ENCODE data around the gene XPNPEP1.

- TF ChIP-seq POLR2A (IDR thresholded peaks at IDR 0.05; ENCODE audit: low read depth, low read length) (no peak), POU2F2 (IDR thresholded peaks at IDR 0.05; ENCODE audit: low read depth, low read length) (no peak), POLR2AphosphoS5 (IDR thresholded peaks at IDR 0.05; ENCODE audit: low read depth, low read length) (no peak)
Observed at GRCh38 chr10:109861081-109861480, 62.2 kb downstream of the XPNPEP1 start.
